CD8-positive, alpha-beta memory T cell (primary cell): ENCODE measurements around the gene LTB4R. TPM values are rescaled to one million over a fixed set of nuclear protein-coding genes. Genes with fewer than 3 reads are reported as not detected.

Experiments
- CTCF ChIA-PET: fragments of 350-600 bp; sonication (Branson Sonifier 250); formaldehyde crosslinking; loops from one replicate; lab custom pipeline; 2021; ENCODE audit warnings: antibody characterized with exemption; lab: Charles Lee
- POLR2A ChIA-PET: fragments of 350-600 bp; sonication (Branson Sonifier 250); formaldehyde crosslinking; loops from one replicate; lab custom pipeline; 2021; ENCODE audit warnings: antibody characterized with exemption; lab: Charles Lee
- DNase-seq, 5 donors: peaks; one replicate each; pipeline versions ENCODE4 v3.0.0 to v3.0.0-alpha.2; 2020 to 2022; ENCODE audit warnings: mixed read lengths in 1 of 5
- H3K27ac ChIP-seq: one replicate; pipeline ENCODE4 v1.7.0; 2013; ENCODE audit warnings: low read depth, mild to moderate bottlenecking, low read length, moderate library complexity
- H3K27me3 ChIP-seq: 2 replicates; pipeline ENCODE4 v1.7.0; 2013; ENCODE audit warnings: low read length, mild to moderate bottlenecking; ENCODE audit not compliant: insufficient read depth, poor library complexity, severe bottlenecking
- H3K36me3 ChIP-seq: 2 replicates; pipeline ENCODE4 v1.7.0; 2013; ENCODE audit warnings: mild to moderate bottlenecking, low read length, moderate library complexity; ENCODE audit not compliant: insufficient read depth
- H3K4me1 ChIP-seq: 2 replicates; pipeline ENCODE4 v1.7.0; 2013; ENCODE audit warnings: mild to moderate bottlenecking, low read length, moderate library complexity; ENCODE audit not compliant: insufficient read depth
- H3K4me3 ChIP-seq: 2 replicates; pipeline ENCODE4 v1.7.0; 2013; ENCODE audit warnings: mild to moderate bottlenecking, low read length
- H3K9me3 ChIP-seq: 2 replicates; pipeline ENCODE4 v1.7.0; 2013; ENCODE audit warnings: mild to moderate bottlenecking, low read length
- H3K27ac Mint-ChIP-seq, 8 donors: one replicate each; pipeline ENCODE4 v1.8.0; 2020 to 2021; ENCODE audit warnings: mixed read lengths in 8 of 8, mild to moderate bottlenecking in 6 of 8, inconsistent platforms in 3 of 8, moderate library complexity in 3 of 8
- H3K27me3 Mint-ChIP-seq, 2 donors: one replicate each; pipeline ENCODE4 v1.8.0; 2020 to 2021; ENCODE audit warnings: mixed read lengths in 2 of 2, mild to moderate bottlenecking in 1 of 2, moderate library complexity in 1 of 2
- H3K36me3 Mint-ChIP-seq, 3 donors: one replicate each; pipeline ENCODE4 v1.8.0; 2020 to 2021; ENCODE audit warnings: mixed read lengths in 3 of 3, inconsistent platforms in 1 of 3, mild to moderate bottlenecking in 1 of 3
- H3K4me1 Mint-ChIP-seq, 3 donors: one replicate each; pipeline ENCODE4 v1.8.0; 2020 to 2021; ENCODE audit warnings: mixed read lengths in 3 of 3, inconsistent platforms in 1 of 3, mild to moderate bottlenecking in 1 of 3
- H3K4me3 Mint-ChIP-seq, 7 donors: one replicate each; pipeline ENCODE4 v1.8.0; 2020 to 2021; ENCODE audit warnings: mixed read lengths in 7 of 7, mild to moderate bottlenecking in 6 of 7, moderate library complexity in 4 of 7, inconsistent platforms in 2 of 7
- H3K9me3 Mint-ChIP-seq, 5 donors: one replicate each; pipeline ENCODE4 v1.8.0; 2020 to 2022; ENCODE audit warnings: mixed read lengths in 5 of 5, mild to moderate bottlenecking in 3 of 5, moderate library complexity in 2 of 5, inconsistent platforms in 1 of 5
- polyA plus RNA-seq: library from polyadenylated mRNA; unstranded; fragments of 300-500 nt; fragmentation: Illumina TruSeq; gene quantifications from one replicate; pipeline ENCODE4 v1.2.3, GENCODE V29; 2021
- total RNA-seq, 2 experiments: library from RNA; stranded (reverse); gene quantifications; one replicate each; pipeline ENCODE4 v1.2.3, GENCODE V29; 2021

The LTB4R gene
- total and polyA plus RNA-seq, 3 experiments from 2014 or later = 9.8 to 12.3 (median 10.3) TPM

DNA sequence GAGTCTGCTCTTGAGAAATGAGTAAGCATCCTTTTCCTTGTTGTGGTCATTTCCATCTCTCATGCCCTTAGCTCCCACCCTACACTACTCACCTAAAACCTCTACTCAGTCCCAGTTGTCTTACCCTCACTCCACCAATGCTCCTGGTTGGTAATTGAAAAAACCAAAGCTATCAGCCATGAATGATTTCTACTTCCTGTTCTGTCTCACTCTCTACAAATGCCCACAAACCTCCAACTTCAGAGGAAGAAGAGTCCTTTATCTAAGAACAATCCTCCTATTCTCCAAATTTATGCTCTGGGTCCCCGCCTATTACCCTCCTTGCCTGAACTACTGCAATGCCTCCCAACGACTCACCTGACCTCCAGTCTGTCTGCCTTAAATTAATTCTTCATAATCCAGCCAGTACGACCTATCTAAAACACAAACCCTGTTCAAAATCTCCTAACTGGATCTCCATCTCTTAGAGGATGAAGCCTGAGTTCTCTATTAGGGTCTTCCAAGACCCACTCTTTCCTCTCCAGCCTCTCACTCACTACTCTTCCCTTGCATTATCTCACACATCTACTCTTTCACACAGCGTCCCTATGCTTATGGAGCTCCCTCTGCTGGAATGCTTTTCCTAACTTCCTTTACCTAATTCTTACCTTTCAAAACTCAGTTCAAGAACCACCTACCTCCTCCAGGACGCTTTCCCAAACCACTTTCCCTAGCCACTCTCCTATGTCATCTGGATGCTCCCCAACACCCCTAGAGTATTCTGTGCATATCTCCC lies 13.9 kb upstream of the LTB4R start:
- no peak overlapping the region for H3K4me3 ChIP-seq
- CTCF ChIA-PET = interaction anchor here (0.7 to 10.5 kb wide), 13 partner anchors 12 to 190 kb away, joined by 3 to 151 read pairs (median 6); partner anchors contain the start of genes ADCY4, CIDEB, LTB4R and LTB4R2
- H3K27me3 ChIP-seq = no peaks in the 10 kb centered on the region
- Mint-ChIP-seq H3K27ac (peak overlapping the region in 7 of 8 donors; percentile 50 to 97 (median 86)), H3K4me3 (peak overlapping the region in 1 of 7 donors; percentile 61), H3K4me1 (peaks cover 41 to 57% (median 54%) of the 10 kb centered on the region in 3 donors), H3K27me3 (no peaks in the 10 kb centered on the region), H3K9me3 (no peaks in the 10 kb centered on the region), H3K36me3 (peaks cover 5 to 63% (median 13%) of the 10 kb centered on the region in 3 donors)
- no peak for DNase-seq
- POLR2A ChIA-PET = interaction anchor here (0.5 to 4.4 kb wide), 3 partner anchors 32 to 134 kb away, joined by 3 to 30 read pairs (median 4); partner anchors contain the start of gene TINF2
- H3K9me3 ChIP-seq = no peaks in the 10 kb centered on the region
- no peak overlapping the region for H3K27ac ChIP-seq
- H3K36me3 ChIP-seq = peaks cover 28% of the 10 kb centered on the region
- peaks cover 47% of the 10 kb centered on the region for H3K4me1 ChIP-seq

DNA sequence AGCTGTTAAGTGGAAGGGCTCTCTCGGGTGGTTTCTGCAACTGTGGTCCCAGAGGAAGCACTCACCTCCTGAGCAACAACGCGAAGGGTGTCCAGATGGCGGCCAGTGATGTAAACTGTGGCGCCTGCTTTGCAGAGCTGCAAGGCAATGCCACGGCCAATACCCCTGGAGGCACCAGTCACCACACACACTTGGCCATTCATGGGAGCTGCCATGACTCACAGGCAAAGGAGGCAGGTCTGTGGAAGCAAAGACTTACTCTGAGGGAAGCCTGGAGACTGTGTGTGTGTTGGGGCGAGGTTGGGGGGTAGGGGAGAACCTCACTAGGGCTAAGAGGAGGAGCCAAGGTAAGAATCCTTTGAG lies 12.4 kb upstream of the LTB4R start:
- H3K27me3 ChIP-seq = no peaks in the 10 kb centered on the region
- no peaks in the 10 kb centered on the region for H3K9me3 ChIP-seq
- ChIA-PET CTCF (interaction anchor here (1.2 to 17.7 kb wide), 10 partner anchors 8 to 284 kb away, joined by 3 to 265 read pairs (median 6); partner anchors contain the start of genes ADCY4, CIDEB, IRF9 and LTB4R), POLR2A (interaction anchor here (0.7 to 4.4 kb wide), 5 partner anchors 11 to 130 kb away, joined by 3 to 30 read pairs (median 13); partner anchors contain the start of genes CBLN3, KHNYN, LTB4R2 and MDP1)
- H3K36me3 ChIP-seq = peaks cover 36% of the 10 kb centered on the region
- DNase-seq = no peak
- peak overlapping the region; percentile 79 for H3K27ac ChIP-seq
- Mint-ChIP-seq H3K27me3 (no peaks in the 10 kb centered on the region), H3K9me3 (no peaks in the 10 kb centered on the region), H3K4me1 (peaks cover 41 to 59% (median 54%) of the 10 kb centered on the region in 3 donors), H3K4me3 (peak overlapping the region; percentile 89 to 97 (median 92)), H3K36me3 (peaks cover 10 to 70% (median 16%) of the 10 kb centered on the region in 3 donors), H3K27ac (peak overlapping the region in 7 of 8 donors; percentile 94 to 99 (median 96))
- peak overlapping the region; percentile 83 for H3K4me3 ChIP-seq
- peaks cover 47% of the 10 kb centered on the region for H3K4me1 ChIP-seq

DNA sequence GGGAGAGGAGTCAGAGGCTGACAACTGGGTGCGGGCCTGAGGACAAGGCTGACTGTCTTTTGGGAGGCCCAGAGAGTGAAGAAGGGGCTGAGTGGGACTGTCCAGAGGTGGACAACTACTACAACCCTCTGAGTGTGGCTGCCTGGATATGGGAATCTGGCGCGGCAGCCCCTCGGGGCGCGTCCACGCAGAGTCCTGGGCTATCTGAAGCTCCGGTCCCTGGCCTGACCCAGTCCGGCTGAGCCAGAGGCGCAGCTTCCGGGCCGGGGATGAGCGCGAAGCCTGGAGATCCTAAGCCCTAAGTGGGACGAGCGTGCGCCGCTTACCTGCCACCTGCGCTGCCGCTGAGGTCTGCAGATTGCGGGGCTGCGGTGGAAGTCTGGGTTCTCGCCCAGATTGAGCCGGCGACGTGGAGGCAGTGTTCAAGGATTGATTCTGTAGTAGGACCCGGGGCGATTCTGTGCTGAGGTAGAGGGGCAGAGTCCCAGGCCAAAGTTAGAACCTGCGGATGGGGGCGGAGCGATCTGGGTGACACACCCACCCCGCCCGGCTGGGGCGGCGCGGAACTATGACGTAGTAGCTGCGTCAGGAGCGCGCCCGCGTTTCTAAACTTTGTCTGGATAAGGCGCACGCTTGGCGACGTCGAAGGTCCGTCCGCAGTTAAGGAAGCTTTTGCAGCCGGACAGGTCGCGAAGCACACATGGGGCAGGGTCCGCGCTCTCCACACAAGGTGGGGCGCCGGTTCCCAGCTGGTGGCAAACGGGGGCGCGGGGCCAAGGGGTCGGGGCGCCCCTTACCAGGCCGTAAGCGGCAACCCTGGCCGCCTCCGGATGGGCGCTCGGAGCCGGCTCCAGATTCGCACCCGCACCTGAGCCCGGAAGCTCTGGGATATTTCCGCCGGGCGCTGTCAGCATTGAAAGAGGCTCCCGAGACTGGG lies 11.8 kb upstream of the LTB4R start, which contains the start of the genes DHRS1 and NOP9:
Gene DHRS1 (minus strand): TSS at position 526 of the 937 bp plus-strand sequence. CDS start 674 bp downstream, outside the sequence.
Gene NOP9 (plus strand): TSS at position 596 of the 937 bp plus-strand sequence. CDS start 105 bp downstream, at position 701.
- Histone ChIP-seq H3K36me3 (peaks cover 42% of the 10 kb centered on the region), H3K4me1 (peaks cover 47% of the 10 kb centered on the region), H3K27ac (peak within 1 kb of the TSS; percentile 79), H3K9me3 (no peaks in the 10 kb centered on the region), H3K4me3 (peak within 1 kb of the TSS; percentile 83), H3K27me3 (no peaks in the 10 kb centered on the region)
- Mint-ChIP-seq H3K4me3 (peak within 1 kb of the TSS; percentile 89 to 97 (median 92)), H3K4me1 (peaks cover 41 to 59% (median 54%) of the 10 kb centered on the region in 3 donors), H3K36me3 (peaks cover 10 to 71% (median 19%) of the 10 kb centered on the region in 3 donors), H3K27me3 (no peaks in the 10 kb centered on the region), H3K9me3 (no peaks in the 10 kb centered on the region), H3K27ac (peak within 1 kb of the TSS; percentile 94 to 99 (median 96))
- POLR2A ChIA-PET = interaction anchor here (0.9 to 4.4 kb wide), 8 partner anchors 11 to 185 kb away, joined by 3 to 30 read pairs (median 6); partner anchors contain the start of genes CBLN3, DCAF11, KHNYN and LTB4R2
- peak; percentile 87 to 93 (median 89) for DNase-seq
- CTCF ChIA-PET = interaction anchor here (1.1 to 17.7 kb wide), 12 partner anchors 9 to 285 kb away, joined by 3 to 265 read pairs (median 6); partner anchors contain the start of genes ADCY4, CIDEB, IRF9 and LTB4R

DNA sequence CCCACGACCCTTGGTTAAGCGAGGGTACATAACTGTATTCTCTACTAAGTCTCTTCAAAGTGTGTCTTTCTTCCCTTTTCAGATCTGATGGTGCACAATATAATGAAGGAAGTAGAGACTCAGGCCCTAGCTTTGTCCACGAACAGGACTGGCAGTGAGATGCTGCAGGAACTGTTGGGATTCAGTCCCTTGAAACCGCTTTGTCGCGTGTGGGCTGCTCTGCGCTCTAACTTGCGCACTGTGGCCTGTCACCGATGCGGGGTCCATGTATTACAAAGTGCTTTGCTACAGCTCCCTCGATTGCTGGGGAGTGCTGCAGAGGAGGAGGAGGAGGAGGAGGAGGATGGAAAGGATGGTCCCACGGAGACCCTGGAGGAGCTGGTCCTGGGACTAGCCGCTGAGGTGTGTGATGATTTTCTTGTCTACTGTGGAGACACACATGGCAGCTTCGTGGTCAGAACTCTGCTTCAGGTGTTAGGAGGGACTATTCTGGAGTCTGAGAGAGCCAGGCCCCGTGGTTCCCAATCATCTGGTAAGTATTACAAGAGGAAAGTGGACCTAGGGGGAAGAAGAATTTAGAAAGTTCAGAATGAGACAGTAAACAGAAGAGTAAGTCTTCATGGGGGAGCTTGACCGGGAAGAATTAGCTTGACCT lies 10.8 kb upstream of the LTB4R start:
- POLR2A ChIA-PET = interaction anchor here (0.9 to 4.4 kb wide), 9 partner anchors 10 to 186 kb away, joined by 3 to 30 read pairs (median 6); partner anchors contain the start of genes CBLN3, DCAF11, KHNYN and LTB4R
- peak overlapping the region; percentile 89 to 97 (median 92) for H3K4me3 Mint-ChIP-seq
- H3K4me3 ChIP-seq = peak overlapping the region; percentile 83

GRCh38 chr14:24304019-24304387 lies 7.3 kb upstream of the LTB4R start:
- Mint-ChIP-seq H3K4me1 (peaks cover 33 to 49% (median 43%) of the 10 kb centered on the region in 3 donors), H3K36me3 (peaks cover 5 to 82% (median 27%) of the 10 kb centered on the region in 3 donors)

More for the DNA sequence above, 10.8 kb upstream of the LTB4R start:
- no peak for DNase-seq
- H3K27me3 ChIP-seq = no peaks in the 10 kb centered on the region
- Mint-ChIP-seq H3K9me3 (no peaks in the 10 kb centered on the region), H3K4me1 (peaks cover 41 to 59% (median 54%) of the 10 kb centered on the region in 3 donors), H3K36me3 (peaks cover 10 to 71% (median 25%) of the 10 kb centered on the region in 3 donors), H3K27me3 (no peaks in the 10 kb centered on the region), H3K27ac (peak overlapping the region; percentile 94 to 99 (median 96))
- H3K27ac ChIP-seq = peak overlapping the region; percentile 79
- H3K4me1 ChIP-seq = peaks cover 47% of the 10 kb centered on the region
- H3K36me3 ChIP-seq = peaks cover 52% of the 10 kb centered on the region
- no peaks in the 10 kb centered on the region for H3K9me3 ChIP-seq
- CTCF ChIA-PET = interaction anchor here (1.1 to 17.7 kb wide), 9 partner anchors 9 to 140 kb away, joined by 3 to 265 read pairs (median 6); partner anchors contain the start of genes ADCY4, CIDEB, IRF9 and LTB4R

DNA sequence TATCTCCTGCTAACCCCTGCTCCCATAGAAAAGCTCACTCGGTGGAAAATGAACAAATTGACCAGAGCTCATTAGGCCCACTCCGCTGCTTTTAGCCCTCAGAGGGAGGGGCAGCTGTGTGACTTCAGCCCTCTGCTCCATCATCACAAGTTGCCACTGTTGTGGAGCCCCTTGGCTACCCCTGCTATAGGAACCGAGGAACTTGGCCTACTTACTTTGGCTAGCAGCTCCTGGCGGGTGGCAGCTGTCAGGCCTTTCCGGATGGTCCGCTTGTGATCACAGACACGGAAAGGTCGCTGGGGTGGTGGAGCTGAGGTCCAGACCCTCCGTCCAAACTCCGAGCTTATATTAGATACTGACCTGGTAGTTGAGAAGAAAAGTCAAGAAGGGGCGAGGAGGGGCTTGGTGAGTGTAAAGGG lies 4.1 kb upstream of the LTB4R start:
- Histone ChIP-seq H3K27ac (no peak overlapping the region), H3K36me3 (peaks cover 47% of the 10 kb centered on the region), H3K4me3 (no peak overlapping the region), H3K4me1 (peaks cover 34% of the 10 kb centered on the region), H3K9me3 (no peaks in the 10 kb centered on the region), H3K27me3 (no peaks in the 10 kb centered on the region)
- H3K27ac Mint-ChIP-seq = peak overlapping the region in 6 of 8 donors; percentile 27 to 93 (median 82)
- H3K4me1 Mint-ChIP-seq = peaks cover 32 to 44% (median 36%) of the 10 kb centered on the region in 3 donors
- H3K9me3 Mint-ChIP-seq = no peaks in the 10 kb centered on the region
- H3K27me3 Mint-ChIP-seq = no peaks in the 10 kb centered on the region
- peaks cover 5 to 62% (median 24%) of the 10 kb centered on the region in 3 donors for H3K36me3 Mint-ChIP-seq
- no peak for DNase-seq
- POLR2A ChIA-PET = interaction anchor here (1.1 kb wide), 1 partner anchor 22 kb away, joined by 3 read pairs; no protein-coding TSS in a partner anchor
- CTCF ChIA-PET = interaction anchor here (1.2 to 17.7 kb wide), 16 partner anchors 7 to 249 kb away, joined by 3 to 265 read pairs (median 11); partner anchors contain the start of genes ADCY4, CBLN3, CHMP4A and DCAF11
- peak overlapping the region in 1 of 7 donors; percentile 74 for H3K4me3 Mint-ChIP-seq

More at GRCh38 chr14:24304019-24304387, 7.3 kb upstream of the LTB4R start:
- POLR2A ChIA-PET = interaction anchor here (1.2 kb wide), 1 partner anchor 126 kb away, joined by 3 read pairs; the partner anchor contains the start of gene KHNYN
- Histone ChIP-seq H3K4me1 (peaks cover 31% of the 10 kb centered on the region), H3K9me3 (no peaks in the 10 kb centered on the region), H3K36me3 (peaks cover 56% of the 10 kb centered on the region), H3K4me3 (no peak overlapping the region), H3K27me3 (no peaks in the 10 kb centered on the region), H3K27ac (no peak overlapping the region)
- peak overlapping the region in 2 of 8 donors; percentile 79 to 87 for H3K27ac Mint-ChIP-seq
- H3K4me3 Mint-ChIP-seq = peak overlapping the region in 1 of 7 donors; percentile 60
- no peaks in the 10 kb centered on the region for H3K9me3 Mint-ChIP-seq
- H3K27me3 Mint-ChIP-seq = no peaks in the 10 kb centered on the region
- CTCF ChIA-PET = interaction anchor here (0.5 to 17.7 kb wide), 3 partner anchors 24 to 106 kb away, joined by 3 to 265 read pairs (median 151); partner anchors contain the start of genes ADCY4 and TINF2
- no peak for DNase-seq
